ENCODE data around the gene PLIN4. TPM values are rescaled to one million over a fixed set of nuclear protein-coding genes. Genes with fewer than 3 reads are reported as not detected.
"Not testable (repeated sequence)": the region's sequence is repeated elsewhere in the genome, so short reads cannot be mapped to it uniquely, and the experiment has no call there.

The PLIN4 gene, protein sequence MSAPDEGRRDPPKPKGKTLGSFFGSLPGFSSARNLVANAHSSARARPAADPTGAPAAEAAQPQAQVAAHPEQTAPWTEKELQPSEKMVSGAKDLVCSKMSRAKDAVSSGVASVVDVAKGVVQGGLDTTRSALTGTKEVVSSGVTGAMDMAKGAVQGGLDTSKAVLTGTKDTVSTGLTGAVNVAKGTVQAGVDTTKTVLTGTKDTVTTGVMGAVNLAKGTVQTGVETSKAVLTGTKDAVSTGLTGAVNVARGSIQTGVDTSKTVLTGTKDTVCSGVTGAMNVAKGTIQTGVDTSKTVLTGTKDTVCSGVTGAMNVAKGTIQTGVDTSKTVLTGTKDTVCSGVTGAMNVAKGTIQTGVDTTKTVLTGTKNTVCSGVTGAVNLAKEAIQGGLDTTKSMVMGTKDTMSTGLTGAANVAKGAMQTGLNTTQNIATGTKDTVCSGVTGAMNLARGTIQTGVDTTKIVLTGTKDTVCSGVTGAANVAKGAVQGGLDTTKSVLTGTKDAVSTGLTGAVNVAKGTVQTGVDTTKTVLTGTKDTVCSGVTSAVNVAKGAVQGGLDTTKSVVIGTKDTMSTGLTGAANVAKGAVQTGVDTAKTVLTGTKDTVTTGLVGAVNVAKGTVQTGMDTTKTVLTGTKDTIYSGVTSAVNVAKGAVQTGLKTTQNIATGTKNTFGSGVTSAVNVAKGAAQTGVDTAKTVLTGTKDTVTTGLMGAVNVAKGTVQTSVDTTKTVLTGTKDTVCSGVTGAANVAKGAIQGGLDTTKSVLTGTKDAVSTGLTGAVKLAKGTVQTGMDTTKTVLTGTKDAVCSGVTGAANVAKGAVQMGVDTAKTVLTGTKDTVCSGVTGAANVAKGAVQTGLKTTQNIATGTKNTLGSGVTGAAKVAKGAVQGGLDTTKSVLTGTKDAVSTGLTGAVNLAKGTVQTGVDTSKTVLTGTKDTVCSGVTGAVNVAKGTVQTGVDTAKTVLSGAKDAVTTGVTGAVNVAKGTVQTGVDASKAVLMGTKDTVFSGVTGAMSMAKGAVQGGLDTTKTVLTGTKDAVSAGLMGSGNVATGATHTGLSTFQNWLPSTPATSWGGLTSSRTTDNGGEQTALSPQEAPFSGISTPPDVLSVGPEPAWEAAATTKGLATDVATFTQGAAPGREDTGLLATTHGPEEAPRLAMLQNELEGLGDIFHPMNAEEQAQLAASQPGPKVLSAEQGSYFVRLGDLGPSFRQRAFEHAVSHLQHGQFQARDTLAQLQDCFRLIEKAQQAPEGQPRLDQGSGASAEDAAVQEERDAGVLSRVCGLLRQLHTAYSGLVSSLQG (N-terminal part only)
- total RNA-seq: 239 TPM
- long read RNA-seq, partial matches to known transcripts: 336 of 818 reads
- long read RNA-seq, other reads (novel, unspliced or antisense): 482 of 818 reads

DNA sequence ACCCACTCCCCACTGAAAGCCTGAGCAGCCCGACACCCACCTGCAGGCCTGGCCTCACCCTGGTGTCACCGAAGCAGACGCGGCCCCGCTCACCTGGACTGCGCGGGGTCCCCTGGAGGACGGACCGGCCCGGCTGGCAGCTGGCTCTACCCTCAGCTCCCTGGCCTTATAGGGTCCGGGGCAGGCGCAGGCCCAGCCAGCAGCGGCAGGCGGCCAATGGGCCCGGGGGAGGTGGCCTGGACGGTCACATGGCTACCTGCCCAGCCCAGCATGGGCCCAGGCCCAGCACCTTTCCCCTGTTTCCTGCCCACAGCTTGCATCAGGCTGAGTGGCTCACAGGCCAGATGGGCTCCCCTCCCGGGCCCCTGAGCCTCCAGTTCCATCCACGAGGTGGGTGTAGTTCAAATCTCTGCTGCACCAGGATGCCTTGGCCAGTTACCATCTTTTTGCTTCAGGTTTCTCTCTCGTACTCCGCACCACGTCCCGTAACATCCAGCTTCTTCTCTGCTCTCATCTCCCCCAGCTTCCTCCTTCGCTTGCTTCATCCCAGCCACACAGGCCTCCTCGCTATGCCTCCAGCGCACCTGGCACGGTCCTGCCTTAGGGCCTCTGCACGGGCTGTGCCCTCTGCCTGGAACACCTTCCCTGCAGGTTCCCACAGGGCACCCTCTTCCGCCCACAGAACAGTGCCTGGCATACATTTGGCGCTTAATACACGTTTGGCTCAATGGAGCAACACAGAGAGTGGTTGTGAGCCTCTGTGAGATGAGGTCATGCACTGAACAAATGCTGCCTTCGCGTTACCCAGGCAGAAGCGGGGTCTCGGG is at the start of gene PLIN4:
Gene PLIN4, minus strand, starts transcription at position 142 of the 827 bp plus-strand sequence. CDS start 214 bp downstream, outside the sequence.
- ATAC-seq (ENCODE audit: poor library complexity) (peak; percentile 81), DNase-seq (peak; percentile 89)
- intact Hi-C loops (cut with DNase I): no loop called here

GRCh38 chr19:4567584-4568071 is 49.3 kb upstream of the PLIN4 start:
- DNase-seq (peak; percentile 81), ATAC-seq (ENCODE audit: poor library complexity) (peak; percentile 72)
- intact Hi-C loops (cut with DNase I): no loop called here

GRCh38 chr19:4566402-4567051 is 48.2 kb upstream of the PLIN4 start:
- intact Hi-C loops (cut with DNase I): no loop called here
- DNase-seq (no peak), ATAC-seq (ENCODE audit: poor library complexity) (no peak)

DNA sequence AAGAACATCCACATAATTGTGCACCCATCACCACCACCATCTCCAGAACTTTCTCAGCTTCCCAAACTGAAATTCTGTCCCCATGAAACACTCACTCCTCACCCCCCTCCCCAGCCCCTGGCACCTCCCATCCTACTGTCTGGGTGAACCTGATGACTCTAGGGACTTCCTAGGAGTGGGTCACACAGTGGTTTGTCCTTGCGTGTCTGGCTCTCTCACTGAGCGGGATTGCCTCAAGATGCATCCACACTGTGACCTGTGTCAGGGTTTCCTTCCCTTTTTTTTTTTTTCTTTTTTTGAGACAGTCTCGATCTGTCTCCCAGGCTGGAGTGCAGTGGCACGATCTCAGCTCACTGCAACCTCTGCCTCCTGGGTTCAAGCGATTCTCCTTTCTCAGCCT is 45.3 kb upstream of the PLIN4 start:
- intact Hi-C loops (cut with DNase I); DNase-seq; ATAC-seq (ENCODE audit: poor library complexity): not testable (repeated sequence)

DNA sequence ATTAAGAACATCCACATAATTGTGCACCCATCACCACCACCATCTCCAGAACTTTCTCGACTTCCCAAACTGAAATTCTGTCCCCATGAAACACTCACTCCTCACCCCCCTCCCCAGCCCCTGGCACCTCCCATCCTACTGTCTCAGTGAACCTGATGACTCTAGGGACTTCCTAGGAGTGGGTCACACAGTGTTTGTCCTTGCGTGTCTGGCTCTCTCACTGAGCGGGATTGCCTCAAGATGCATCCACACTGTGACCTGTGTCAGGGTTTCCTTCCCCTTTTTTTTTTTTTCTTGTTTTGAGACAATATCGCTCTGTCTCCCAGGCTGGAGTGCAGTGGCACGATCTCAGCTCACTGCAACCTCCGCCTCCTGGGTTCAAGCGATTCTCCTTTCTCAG is 43.8 kb upstream of the PLIN4 start:
- DNase-seq; intact Hi-C loops (cut with DNase I); ATAC-seq (ENCODE audit: poor library complexity): not testable (repeated sequence)

- intact Hi-C loops (cut with DNase I): no loop called here
- peak; percentile 50 for ATAC-seq (ENCODE audit: poor library complexity)
Observed at GRCh38 chr19:4559569-4559968, 41.3 kb upstream of the PLIN4 start, which contains the start of gene SEMA6B. SEMA6B (minus strand) TSS chr19:4559684; CDS start chr19:4558457, 1,227 bp downstream.

GRCh38 chr19:4557971-4558941 is 40.0 kb upstream of the PLIN4 start:
- intact Hi-C loops (cut with DNase I): no loop called here
- no peak for DNase-seq
- ATAC-seq (ENCODE audit: poor library complexity): peak; percentile 30

More at GRCh38 chr19:4559569-4559968, 41.3 kb upstream of the PLIN4 start, which contains the start of gene SEMA6B:
- peak; percentile 75 for DNase-seq

DNA sequence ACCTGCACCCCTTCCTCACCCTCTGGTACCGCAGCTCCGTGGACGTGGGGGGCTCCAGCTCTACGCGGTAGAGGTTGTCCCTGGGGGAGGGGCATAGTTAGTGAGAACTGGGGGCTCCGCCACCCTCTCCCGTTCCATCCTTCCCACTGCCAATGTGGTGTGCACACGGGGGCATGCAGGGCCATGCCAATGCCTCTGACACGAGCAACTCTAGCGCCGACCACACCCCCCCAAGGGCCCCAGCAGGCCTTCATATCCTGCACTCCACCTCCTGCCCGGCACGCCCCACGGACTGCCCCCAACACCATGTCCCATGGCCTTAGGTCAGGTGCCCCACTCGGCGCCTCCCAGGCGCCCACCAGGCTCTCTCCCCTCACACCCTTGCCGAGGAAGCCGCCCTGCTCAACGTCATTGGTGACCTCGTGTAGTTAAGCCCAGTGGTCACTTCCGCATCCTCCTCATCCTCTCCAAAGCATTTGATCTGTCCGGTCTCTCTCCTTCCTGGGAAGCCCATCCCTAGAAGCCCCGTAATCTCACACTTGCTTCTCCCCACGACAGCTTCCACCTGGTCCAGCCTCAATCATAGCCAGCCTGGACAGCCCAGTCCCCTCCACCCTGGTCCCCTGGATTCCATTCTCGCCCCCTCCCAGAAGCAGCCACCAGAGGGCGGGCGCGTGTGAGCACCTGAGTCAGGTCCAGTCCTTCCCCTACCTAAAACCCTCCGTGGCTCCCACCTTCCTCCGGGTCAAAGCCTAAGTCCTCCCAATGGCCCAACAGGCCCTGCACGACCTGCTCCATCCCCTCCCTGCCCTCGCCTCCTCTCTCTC is 39.1 kb upstream of the PLIN4 start:
- intact Hi-C loops (cut with DNase I): no loop called here
- no peak for ATAC-seq (ENCODE audit: poor library complexity)
- no peak for DNase-seq

DNA sequence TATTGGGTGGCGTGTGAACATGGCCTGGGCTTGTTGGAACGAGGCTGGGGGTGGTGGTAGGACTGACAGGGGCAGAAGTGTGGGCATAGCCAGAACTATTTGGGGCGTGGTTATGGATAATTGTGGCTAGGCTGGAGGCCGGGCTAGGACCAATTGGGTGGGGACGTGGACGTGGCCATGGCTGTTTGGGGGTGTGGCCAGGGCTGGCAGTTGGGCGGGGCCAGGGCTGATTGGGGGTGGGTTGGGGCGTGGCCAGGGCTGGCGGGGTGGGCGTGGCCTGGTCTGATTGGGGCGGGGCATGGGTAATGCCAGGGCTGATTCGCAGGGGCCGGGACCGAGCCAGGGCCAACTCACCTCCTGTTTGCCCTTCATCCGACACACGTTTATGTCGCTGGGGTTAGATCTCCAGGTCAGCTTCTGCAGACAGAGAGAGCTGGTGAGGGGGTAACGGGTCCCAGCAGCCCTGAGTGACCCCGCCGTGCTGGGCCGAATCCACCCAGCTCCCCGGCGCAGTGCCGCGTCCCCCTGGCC is 38.4 kb upstream of the PLIN4 start:
- DNase-seq (no peak), ATAC-seq (ENCODE audit: poor library complexity) (peak; percentile 40)
- intact Hi-C loops (cut with DNase I): no loop called here

DNA sequence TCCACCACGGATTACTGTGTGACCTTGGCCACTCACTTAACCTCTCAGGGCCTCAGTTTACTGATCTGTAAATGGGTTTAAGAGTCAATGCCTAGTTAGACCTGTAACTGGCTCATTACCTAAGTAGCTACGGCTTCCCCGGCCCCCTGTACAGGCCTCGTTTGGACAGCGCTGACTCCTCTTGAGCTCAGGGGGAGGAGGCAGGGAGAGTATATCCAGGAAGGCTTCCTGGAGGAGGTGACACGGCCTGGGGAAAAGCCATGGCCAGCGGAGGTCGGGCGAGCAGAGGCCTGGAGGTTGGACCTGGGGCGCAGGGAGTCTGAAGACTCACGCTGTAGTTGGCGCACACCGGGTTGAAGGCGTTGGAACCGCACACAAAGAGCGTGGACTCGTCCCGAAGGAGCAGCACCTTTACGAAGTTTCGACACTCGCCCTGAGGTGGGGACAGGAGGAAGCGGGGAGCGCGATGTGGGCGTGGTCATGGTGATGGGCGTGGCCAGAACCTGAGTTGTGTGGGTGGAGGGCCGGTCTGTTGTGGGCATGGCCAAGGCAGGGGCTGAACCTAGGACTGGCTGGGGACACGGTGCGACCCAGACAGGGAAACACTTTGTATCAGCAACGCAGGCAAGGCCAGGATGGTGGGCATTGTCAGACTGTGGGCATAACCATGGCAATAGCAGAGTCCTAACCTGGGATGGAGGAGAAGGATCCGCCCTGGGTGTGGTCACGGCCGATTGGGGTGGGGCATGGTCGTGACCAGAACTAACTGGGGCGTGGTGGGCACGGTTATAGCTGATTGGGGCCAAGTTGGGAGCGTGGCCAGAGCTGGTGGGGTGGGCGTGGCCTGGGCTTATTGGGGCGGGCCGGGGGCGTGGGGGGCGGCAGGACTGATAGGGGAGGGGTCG is 37.6 kb upstream of the PLIN4 start:
- ATAC-seq (ENCODE audit: poor library complexity) (no peak), DNase-seq (no peak)
- intact Hi-C loops (cut with DNase I): no loop called here

DNA sequence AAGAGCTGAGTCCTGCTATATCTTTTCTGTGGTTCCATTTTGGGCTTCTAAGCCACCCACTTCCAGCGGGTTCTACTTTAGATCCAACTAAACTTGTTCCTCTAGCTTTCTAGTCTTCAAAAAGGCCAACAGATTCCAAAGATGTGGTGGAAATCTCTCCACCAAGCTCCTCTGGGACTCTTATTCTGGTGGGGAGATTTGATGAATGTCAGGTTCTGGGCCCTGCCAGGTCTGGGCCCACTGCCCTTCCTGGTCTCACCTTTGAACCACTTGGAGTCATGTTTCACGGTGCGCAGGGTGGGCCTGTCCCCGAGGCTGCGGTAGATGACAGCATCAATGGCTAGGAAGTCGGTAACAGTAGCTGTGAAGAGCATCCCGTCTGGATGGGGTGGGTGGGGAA is 36.4 kb upstream of the PLIN4 start:
- no peak for DNase-seq
- intact Hi-C loops (cut with DNase I): no loop called here
- no peak for ATAC-seq (ENCODE audit: poor library complexity)

DNA sequence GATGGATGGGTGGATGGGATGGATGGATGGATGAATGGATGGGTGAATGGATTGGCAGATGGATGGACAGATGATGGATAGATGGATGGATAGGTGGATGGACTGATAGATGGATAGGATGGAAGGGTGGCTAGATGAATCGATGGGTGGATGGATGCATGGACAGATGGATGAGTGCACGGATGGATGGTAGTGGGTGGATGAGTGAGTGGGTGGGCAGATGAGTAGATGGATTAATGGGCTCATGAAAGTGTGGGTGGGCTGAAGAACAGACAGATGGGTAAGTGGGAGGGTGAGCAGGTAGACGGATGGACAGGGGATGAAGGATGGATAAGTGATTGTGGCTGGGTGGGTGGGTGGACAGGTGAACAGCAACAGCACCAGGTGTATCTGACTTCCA is 35.5 kb upstream of the PLIN4 start:
- intact Hi-C loops (cut with DNase I): no loop called here
- DNase-seq (no peak), ATAC-seq (ENCODE audit: poor library complexity) (no peak)

GRCh38 chr19:4553092-4553695 is 34.9 kb upstream of the PLIN4 start:
- ATAC-seq (ENCODE audit: poor library complexity) (no peak), DNase-seq (no peak)
- intact Hi-C loops (cut with DNase I): no loop called here

DNA sequence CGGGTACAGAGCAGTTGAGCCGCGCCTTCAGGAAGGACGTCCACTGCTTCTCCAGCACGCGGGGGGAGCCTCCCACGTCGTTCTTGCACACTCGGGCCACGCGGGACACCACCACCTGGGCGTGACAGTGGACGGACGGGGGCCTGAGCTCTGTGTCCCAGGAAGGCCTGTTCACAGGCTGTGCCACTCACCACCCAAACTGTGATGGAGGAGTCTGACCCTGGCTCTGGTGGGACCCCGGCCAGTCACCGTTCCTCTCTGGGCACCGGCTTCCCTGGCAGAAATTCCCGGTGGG is 34.2 kb upstream of the PLIN4 start:
- intact Hi-C loops (cut with DNase I): no loop called here
- ATAC-seq (ENCODE audit: poor library complexity): no peak
- DNase-seq: no peak
